ENCODE data around the gene PTPN4. TPM values are rescaled to one million over a fixed set of nuclear protein-coding genes. Genes with fewer than 3 reads are reported as not detected.

The PTPN4 gene
- polyA plus RNA-seq, 1 experiment: 11.8 TPM

GRCh38 chr2:119914266-119914665 lies 154.5 kb downstream of the PTPN4 start:
- ChIA-PET POLR2A (no interaction called here), CTCF (no interaction called here)
- DNase-seq (ENCODE audit: low read depth): no peak
- no peaks in the 10 kb centered on the region for H3K27me3 ChIP-seq (ENCODE audit: control insufficient read depth, insufficient read depth, low read length)
- no peaks in the 10 kb centered on the region for H3K36me3 ChIP-seq (ENCODE audit: control insufficient read depth, insufficient read depth, low read length)
- TF ChIP-seq CTCF (IDR thresholded peaks at IDR 0.05; ENCODE audit: insufficient read depth, low read depth, low read length): no peak
- no peak overlapping the region for H3K4me3 ChIP-seq (ENCODE audit: low read depth, low read length)

GRCh38 chr2:119921825-119922224 lies 162.1 kb downstream of the PTPN4 start:
- no peaks in the 10 kb centered on the region for H3K36me3 ChIP-seq (ENCODE audit: control insufficient read depth, insufficient read depth, low read length)
- no peaks in the 10 kb centered on the region for H3K27me3 ChIP-seq (ENCODE audit: control insufficient read depth, insufficient read depth, low read length)
- POLR2A ChIA-PET: no interaction called here
- no peak overlapping the region for H3K4me3 ChIP-seq (ENCODE audit: low read depth, low read length)
- no peak for DNase-seq (ENCODE audit: low read depth)
- CTCF ChIA-PET: no interaction called here
- TF ChIP-seq CTCF (IDR thresholded peaks at IDR 0.05; ENCODE audit: insufficient read depth, low read depth, low read length): no peak

GRCh38 chr2:119922699-119923098 lies 163.0 kb downstream of the PTPN4 start:
- TF ChIP-seq CTCF (IDR thresholded peaks at IDR 0.05; ENCODE audit: insufficient read depth, low read depth, low read length): no peak
- Histone ChIP-seq H3K36me3 (ENCODE audit: control insufficient read depth, insufficient read depth, low read length) (no peaks in the 10 kb centered on the region), H3K4me3 (ENCODE audit: low read depth, low read length) (no peak overlapping the region), H3K27me3 (ENCODE audit: control insufficient read depth, insufficient read depth, low read length) (no peaks in the 10 kb centered on the region)
- ChIA-PET POLR2A (no interaction called here), CTCF (no interaction called here)
- DNase-seq (ENCODE audit: low read depth): no peak

- POLR2A ChIA-PET: no interaction called here
- Histone ChIP-seq H3K27me3 (ENCODE audit: control insufficient read depth, insufficient read depth, low read length) (no peaks in the 10 kb centered on the region), H3K4me3 (ENCODE audit: low read depth, low read length) (no peak overlapping the region), H3K36me3 (ENCODE audit: control insufficient read depth, insufficient read depth, low read length) (no peaks in the 10 kb centered on the region)
- DNase-seq (ENCODE audit: low read depth): no peak
- CTCF ChIA-PET: no interaction called here
- TF ChIP-seq CTCF (IDR thresholded peaks at IDR 0.05; ENCODE audit: insufficient read depth, low read depth, low read length): no peak
Observed at GRCh38 chr2:119929537-119929936, 169.8 kb downstream of the PTPN4 start.

- CTCF ChIA-PET: interaction anchor here (1.3 kb wide), 1 partner anchor 10 kb away, joined by 5 read pairs; no protein-coding TSS in a partner anchor
Observed at GRCh38 chr2:119932809-119933208, 173.1 kb downstream of the PTPN4 start.

More at GRCh38 chr2:119932809-119933208, 173.1 kb downstream of the PTPN4 start:
- POLR2A ChIA-PET: no interaction called here
- Histone ChIP-seq H3K36me3 (ENCODE audit: control insufficient read depth, insufficient read depth, low read length) (no peaks in the 10 kb centered on the region), H3K4me3 (ENCODE audit: low read depth, low read length) (no peak overlapping the region), H3K27me3 (ENCODE audit: control insufficient read depth, insufficient read depth, low read length) (no peaks in the 10 kb centered on the region)
- no peak for DNase-seq (ENCODE audit: low read depth)
- no peak for TF ChIP-seq CTCF (IDR thresholded peaks at IDR 0.05; ENCODE audit: insufficient read depth, low read depth, low read length)
